HG03342 (cell line): ENCODE data around the gene CIART.
"Not testable (repeated sequence)": the region's sequence is repeated elsewhere in the genome, so short reads cannot be mapped to it uniquely, and the experiment has no call there.

Experiments
- ATAC-seq: cut with Tn5 transposase; IDR thresholded peaks from one replicate; pipeline ENCODE4 v1.9.1; 2021; ENCODE audit warnings: mild to moderate bottlenecking, moderate library complexity; ENCODE audit not compliant: unreplicated experiment

Gene CIART

GRCh38 chr1:150308585-150308984 is 26.2 kb downstream of the CIART start:
- not testable (repeated sequence) for ATAC-seq

DNA sequence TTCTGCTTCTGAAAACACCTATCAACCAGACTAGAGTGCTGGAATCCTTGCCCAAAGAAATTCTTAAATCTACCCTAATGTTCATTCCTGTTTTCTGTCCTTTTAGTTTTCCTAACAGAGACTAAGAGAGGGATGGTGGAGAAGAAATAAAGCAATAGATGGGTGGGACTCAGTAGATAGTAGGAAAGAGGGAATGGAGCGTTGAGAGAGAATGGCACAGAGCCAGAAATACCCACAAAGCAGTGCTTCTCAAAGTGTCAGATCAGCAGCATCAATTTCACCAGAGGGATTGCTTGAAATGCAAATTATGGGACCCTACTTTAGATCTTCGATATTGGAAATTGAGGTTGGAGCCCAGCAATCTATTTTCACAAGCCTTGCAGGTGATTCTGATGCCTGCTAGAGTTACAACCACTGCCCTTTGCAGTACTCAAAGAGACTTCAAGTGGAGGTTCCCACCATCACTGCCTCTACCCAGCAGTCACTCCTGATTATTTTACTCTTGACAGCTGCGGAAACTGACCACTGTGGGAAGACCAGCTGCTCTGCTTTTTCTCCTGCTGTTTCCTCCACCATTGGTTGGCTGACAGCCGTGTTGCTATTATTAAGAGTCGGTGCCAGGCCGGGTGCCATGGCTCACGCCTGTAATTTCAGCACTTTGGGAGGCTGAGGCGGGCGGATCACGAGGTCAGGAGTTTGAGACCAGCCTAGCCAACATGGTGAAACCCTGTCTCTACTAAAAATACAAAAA is 27.6 kb downstream of the CIART start:
- ATAC-seq = no peak

DNA sequence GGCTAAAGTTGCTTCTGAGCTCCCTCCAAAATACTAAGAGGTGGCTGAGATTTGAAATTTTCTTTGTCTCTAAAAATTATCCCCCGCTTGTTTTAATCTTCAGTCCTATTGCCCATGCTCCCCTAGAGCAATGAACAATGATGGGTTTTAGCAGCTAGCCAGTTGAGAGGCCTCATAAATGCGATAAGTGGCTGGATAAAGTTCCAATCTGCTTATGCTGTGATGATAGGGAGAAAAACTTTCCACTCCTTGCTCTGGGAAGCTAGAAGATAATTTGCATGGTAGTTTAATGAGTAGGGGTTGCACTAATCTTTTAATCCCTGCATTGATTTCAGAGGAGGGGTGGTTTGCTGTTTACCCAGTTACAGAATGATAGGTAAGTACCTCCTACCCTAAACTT is 29.4 kb downstream of the CIART start:
- no peak for ATAC-seq

DNA sequence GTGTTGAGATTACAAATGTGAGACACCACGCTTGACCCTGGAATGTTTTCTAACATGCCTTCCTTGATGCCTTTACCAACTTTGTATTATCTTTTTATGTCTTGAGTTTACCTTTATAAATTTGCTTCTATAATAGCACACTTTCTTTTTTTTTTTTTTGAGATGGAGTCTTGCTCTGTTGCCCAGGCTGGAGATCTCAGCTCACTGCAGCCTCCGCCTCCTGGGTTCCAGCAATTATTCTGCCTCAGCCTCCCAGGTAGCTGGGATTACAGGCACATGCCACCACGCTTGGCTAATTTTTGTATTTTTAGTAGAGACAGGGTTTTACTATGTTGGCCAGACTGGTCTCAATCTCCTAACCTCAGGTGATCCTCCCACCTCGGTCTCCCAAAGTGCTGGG is 32.3 kb downstream of the CIART start:
- ATAC-seq = not testable (repeated sequence)

DNA sequence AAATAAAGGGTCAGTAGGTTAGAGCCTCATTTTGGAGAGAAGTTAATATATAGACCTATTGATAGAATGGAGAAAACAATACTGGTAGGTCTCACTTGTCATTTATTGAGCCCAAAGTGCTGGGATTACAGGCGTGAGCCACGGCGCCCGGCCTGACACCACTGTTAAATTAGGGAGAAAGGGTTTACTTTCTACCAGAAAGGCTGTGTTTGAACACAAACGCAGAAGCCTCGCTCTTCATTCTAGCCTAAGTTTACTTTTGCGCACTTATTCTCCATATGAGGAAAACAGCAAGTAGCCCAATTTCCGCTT is 38.3 kb downstream of the CIART start:
- ATAC-seq = no peak

DNA sequence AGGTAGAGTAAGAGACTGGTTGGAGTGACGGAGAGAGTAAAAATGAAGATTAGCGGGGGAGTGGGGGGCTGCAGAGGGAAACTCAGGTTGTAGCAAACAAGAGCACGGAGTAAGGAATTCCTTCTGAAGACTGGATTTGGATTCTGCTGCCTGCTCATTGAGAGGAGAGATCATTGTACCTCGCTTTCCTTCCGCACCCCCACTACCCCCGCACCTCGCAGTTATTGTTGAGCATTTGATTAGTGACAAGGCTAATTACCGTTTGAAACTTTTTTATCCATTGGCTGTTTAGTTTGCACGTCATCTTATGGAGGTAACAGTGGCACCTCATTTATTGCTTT is 39.4 kb downstream of the CIART start:
- no peak for ATAC-seq

DNA sequence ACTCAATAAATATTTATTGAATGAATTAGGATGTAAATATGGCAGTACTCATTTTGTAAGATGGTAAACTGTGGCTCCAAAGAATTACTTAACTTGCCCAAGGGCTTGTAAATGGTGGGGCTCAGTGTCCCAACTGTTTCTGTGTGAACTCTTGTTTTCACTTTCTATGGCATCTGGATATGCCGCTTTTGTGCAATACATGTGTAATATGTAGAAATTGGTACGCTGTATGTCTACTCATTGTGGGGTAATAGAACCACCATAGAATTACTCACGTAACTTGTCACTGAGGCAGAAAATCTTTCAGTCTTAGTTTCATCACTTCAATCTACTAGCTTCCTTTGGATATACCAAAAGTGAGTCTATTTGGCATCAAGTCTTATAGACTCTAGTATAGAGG is 40.0 kb downstream of the CIART start:
- ATAC-seq = no peak

GRCh38 chr1:150332651-150333290 is 50.4 kb downstream of the CIART start:
- no peak for ATAC-seq
